GM19395 (cell line): Measurements from ENCODE around the gene TGFB2.

Experiments used
- ATAC-seq: cut with Tn5 transposase; IDR thresholded peaks from one replicate; pipeline ENCODE4 v1.9.1; 2021; ENCODE audit warnings: mild to moderate bottlenecking, moderate library complexity; ENCODE audit not compliant: unreplicated experiment

Gene TGFB2

GRCh38 chr1:218330043-218330623, 15.0 kb upstream of the TGFB2 start:
- ATAC-seq: peak; percentile 87

DNA sequence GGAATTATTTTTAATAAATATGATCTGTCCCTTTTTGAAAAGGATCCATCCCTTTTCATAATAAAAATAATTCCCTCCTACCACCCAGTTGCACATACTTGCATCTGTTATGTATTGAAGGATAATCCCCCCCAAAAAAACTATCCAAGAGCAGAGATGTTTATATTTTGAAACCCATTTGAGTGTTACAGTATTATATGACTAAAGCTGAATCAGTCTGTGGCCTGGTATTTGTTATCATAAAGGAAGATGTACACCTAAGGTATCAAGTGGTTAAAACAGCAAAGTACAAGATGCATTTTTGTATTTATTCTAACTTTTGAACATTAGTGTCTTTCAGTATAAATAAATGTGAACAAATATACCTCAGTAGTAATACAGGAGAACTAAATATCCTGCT, 12.7 kb upstream of the TGFB2 start:
- ATAC-seq: no peak

GRCh38 chr1:218336328-218336727, 8.8 kb upstream of the TGFB2 start:
- ATAC-seq: no peak

GRCh38 chr1:218339267-218339831, 5.8 kb upstream of the TGFB2 start:
- ATAC-seq: peak; percentile 69

DNA sequence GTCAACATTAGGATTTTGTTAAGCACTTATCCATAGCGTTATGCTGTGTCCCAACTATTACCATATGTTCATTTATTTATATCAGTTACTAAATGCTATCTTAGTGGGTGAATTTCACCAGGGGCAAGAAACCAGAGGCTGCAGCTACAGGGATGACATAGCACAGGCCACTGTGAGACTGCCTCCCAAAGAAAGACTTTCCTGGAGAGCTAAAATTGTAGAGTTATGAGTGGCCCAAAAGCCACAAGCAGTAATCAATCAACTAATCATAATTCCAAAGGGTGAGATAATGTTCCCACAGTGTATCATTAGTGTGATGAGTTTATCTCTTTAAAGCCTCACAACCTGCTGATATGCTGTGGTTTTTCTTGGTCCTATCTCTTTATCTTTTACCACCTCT, 3.8 kb upstream of the TGFB2 start:
- no peak for ATAC-seq

DNA sequence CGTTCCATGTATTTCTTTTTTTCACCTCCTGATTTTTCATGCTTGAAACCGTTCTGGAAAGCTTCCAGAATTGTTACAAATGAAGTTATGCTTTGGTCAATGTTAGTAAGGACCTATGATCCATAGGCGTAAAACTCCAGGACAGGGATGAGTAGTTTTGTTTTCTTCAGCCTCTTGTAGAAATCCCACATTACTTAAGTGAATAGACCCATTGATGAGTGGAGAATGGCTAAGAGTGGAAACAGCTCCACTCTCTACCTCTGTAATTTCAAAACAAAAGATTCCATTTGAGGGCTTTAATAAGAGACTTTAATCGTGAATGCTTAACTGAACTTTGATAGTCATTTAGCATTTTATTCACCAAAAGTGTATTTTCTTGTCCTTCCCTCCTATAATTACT, 3.0 kb upstream of the TGFB2 start:
- no peak for ATAC-seq

GRCh38 chr1:218345673-218346390, 696 bp downstream of the TGFB2 start:
- ATAC-seq: peak; percentile 56

DNA sequence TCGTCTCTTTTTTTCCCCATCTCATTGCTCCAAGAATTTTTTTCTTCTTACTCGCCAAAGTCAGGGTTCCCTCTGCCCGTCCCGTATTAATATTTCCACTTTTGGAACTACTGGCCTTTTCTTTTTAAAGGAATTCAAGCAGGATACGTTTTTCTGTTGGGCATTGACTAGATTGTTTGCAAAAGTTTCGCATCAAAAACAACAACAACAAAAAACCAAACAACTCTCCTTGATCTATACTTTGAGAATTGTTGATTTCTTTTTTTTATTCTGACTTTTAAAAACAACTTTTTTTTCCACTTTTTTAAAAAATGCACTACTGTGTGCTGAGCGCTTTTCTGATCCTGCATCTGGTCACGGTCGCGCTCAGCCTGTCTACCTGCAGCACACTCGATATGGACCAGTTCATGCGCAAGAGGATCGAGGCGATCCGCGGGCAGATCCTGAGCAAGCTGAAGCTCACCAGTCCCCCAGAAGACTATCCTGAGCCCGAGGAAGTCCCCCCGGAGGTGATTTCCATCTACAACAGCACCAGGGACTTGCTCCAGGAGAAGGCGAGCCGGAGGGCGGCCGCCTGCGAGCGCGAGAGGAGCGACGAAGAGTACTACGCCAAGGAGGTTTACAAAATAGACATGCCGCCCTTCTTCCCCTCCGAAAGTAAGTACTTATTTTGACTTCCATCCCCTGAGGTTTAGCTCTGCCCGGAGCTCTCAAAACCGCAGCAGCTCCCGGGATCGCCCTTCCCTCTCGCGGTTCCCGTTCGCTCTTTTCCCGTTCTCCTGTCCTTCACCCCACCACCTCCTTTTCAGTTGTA, 1.5 kb downstream of the TGFB2 start:
- ATAC-seq: no peak

GRCh38 chr1:218347336-218347722, 2.2 kb downstream of the TGFB2 start:
- no peak for ATAC-seq

- no peak for ATAC-seq
Observed at GRCh38 chr1:218347723-218348627, 2.8 kb downstream of the TGFB2 start.

- no peak for ATAC-seq
Observed at GRCh38 chr1:218348628-218349071, 3.5 kb downstream of the TGFB2 start.

DNA sequence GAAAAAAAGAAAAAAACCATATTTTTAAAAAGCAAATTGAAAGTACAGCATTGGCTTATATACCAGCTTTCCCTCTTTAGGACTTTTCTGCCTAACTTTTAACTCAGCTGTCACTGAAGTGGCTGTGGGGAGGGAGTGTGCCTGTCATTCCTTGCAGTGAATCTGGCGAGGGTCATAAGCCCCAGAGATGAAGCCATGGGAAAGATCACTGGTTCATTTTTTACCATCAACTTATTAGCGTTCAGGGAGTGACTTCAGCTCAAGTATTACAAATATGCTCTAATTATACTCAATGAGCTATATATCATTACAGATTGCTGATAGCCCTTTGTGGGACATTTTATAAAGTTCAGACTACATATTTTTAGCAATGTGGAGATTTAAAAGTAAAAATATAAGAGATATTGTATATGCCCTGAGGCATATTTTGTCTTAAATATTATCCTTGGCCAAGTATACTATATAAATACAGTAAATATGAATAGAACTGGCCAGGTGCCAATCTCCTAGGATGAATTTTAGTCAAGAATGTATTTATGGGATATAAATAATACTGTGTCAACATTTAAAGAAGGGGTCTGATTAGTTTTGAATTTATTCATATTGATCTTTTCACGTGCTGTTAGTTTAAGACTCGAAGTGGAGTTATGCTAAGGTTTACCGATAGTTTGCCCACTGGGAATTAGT, 4.4 kb downstream of the TGFB2 start:
- no peak for ATAC-seq

- ATAC-seq: no peak
Observed at GRCh38 chr1:218350035-218350525, 4.9 kb downstream of the TGFB2 start.

GRCh38 chr1:218350801-218351266, 5.7 kb downstream of the TGFB2 start:
- no peak for ATAC-seq

DNA sequence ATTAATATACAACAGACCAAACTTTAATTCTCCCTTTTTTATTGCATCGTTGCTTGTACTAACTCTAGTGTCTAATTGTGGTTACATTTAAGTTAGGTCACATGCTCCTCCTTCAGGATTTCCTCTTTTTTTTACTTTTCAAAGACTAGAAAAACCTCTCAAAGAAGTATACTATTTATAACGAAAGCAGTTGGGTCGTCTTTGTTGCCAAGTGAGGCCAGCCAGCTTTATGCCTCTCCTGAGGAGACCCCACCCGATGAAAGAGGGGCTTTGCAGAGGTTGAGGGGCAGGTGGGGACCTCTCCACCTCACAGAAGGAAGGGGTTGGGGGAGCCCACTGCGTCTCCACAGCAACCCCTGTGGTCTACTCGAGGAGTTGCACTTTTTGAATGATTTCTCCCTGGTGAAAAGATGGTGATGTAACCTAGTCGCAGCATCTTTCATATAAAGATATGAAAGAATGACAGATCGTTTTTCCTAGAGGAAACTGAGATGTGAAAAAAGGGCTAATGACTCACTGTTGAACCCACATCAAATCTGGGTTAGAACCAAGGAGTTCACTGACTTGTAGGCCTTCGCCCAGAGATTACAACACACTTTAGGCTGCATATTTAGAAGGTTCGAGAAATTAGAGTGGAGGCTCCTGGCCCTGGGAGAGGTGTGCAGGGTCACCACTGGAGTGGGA, 6.4 kb downstream of the TGFB2 start:
- ATAC-seq: peak; percentile 73

DNA sequence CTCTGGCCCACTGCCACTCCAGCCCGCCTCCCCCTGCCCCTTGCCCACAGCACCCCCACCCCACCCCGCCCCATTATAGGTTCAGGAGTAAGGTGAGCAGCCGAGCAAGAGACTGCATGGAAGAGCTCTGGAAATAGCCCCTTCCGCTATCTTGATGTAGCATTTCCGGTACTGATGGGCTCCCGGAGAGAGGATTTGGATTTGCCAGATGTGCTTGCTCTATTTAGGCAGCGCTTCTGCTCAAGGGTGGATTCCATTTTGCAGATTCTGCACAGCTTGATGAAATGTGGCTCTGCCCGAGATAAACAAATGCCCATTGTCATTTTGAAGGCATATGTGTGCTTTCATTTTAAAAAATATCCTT, 6.9 kb downstream of the TGFB2 start:
- ATAC-seq: no peak

DNA sequence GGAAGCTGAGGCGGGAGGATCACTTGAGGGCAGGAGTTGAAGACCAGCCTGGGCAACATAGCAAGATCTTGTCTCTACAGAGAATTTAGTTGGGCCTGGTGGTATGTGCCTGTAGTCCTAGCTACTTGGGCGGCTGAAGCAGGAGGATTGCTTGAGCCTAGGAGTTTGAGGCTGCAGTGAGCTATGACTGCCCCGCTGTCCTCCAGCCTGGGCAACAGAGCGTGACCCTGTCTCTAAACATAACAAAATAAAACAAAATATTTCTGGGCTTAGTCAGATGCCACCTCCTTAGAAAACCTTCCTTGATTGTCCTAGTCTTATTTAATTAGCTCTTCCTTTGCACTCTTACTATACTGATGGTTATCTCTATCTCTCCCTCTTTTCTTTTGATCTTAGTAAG, 8.5 kb downstream of the TGFB2 start:
- ATAC-seq: no peak

GRCh38 chr1:218355278-218355677, 10.1 kb downstream of the TGFB2 start:
- no peak for ATAC-seq

DNA sequence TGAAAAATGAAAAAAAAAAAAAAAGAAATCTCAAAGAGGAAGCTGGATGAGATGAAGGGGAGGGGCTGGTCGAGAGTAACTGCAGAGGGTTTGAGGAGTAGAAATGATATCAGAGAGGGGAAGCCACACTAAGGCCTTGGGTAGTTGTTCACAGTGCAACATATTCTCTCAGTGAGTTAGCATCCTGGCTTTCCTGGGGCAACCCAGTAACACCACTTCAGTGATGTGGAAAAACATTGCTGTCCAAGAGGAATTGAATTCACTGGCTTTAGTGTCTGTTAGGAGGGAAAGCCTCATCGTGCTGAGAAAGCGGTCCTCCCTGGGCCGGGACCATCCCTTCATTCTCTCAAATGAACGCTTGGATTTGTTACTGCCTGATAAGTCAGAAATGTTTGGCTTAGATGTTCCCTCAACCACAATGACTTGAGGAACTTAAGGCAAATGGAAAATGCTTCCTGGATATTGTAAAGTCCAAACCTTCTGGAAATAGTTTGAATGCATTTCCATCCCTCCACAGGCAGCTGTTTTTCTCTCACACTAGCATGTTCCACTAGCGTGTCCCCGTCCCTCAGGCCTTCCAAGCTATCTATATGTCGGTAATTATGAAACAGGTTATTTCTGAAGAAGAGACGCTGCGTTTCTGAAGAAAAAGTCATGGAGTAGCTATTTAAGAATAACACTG, 12.2 kb downstream of the TGFB2 start:
- ATAC-seq: no peak
